Natural killer cell (primary cell): ENCODE results near the gene ZFR2. TPM values are rescaled to one million over a fixed set of nuclear protein-coding genes. Genes with fewer than 3 reads are reported as not detected.

ENCODE experiments used
- ATAC-seq, 3 donors: fragments of 150-1000 bp in 2 of 3; fragments of 200-7000 bp in 1 of 3; cut with Tn5 transposase; 1 replicate in 1 of 3; 2 replicates in 2 of 3; pipeline ENCODE4 v1.10.0; 2021; ENCODE audit warnings: mild to moderate bottlenecking in 2 of 3, moderate library complexity in 2 of 3
- DNase-seq, 2 donors: peaks; one replicate each; pipeline versions ENCODE4 v3.0.0 to v3.0.0-alpha.2; 2013 to 2021; ENCODE audit warnings: mixed read lengths in 1 of 2
- H3K27ac ChIP-seq: one replicate; pipeline ENCODE4 v1.5.1; 2013; ENCODE audit warnings: mild to moderate bottlenecking, low read length
- H3K27me3 ChIP-seq: one replicate; pipeline ENCODE4 v1.6.1; 2013; ENCODE audit warnings: low read length; ENCODE audit not compliant: control insufficient read depth, insufficient read depth
- H3K36me3 ChIP-seq: one replicate; pipeline ENCODE4 v1.6.1; 2013; ENCODE audit warnings: low read length; ENCODE audit not compliant: control insufficient read depth, insufficient read depth
- H3K4me1 ChIP-seq: one replicate; pipeline ENCODE4 v1.6.1; 2013; ENCODE audit warnings: low read length; ENCODE audit not compliant: control insufficient read depth, insufficient read depth
- H3K4me3 ChIP-seq: one replicate; pipeline ENCODE4 v1.5.1; 2013; ENCODE audit warnings: low read length
- H3K9me3 ChIP-seq: one replicate; pipeline ENCODE4 v1.6.1; 2013; ENCODE audit warnings: low read length; ENCODE audit not compliant: control insufficient read depth, insufficient read depth
- H3K27ac Mint-ChIP-seq, 2 donors: one replicate each; pipeline ENCODE4 v1.8.0; 2022; ENCODE audit warnings: mild to moderate bottlenecking in 2 of 2, mixed read lengths in 2 of 2, moderate library complexity in 1 of 2
- H3K27me3 Mint-ChIP-seq, 2 donors: one replicate each; pipeline ENCODE4 v1.8.0; 2022; ENCODE audit warnings: low read depth in 2 of 2, mixed read lengths in 2 of 2
- H3K36me3 Mint-ChIP-seq: one replicate; pipeline ENCODE4 v1.8.0; 2022; ENCODE audit warnings: mixed read lengths
- H3K4me1 Mint-ChIP-seq, 2 donors: one replicate each; pipeline ENCODE4 v1.8.0; 2022; ENCODE audit warnings: mixed read lengths in 2 of 2
- H3K4me3 Mint-ChIP-seq: one replicate; pipeline ENCODE4 v1.8.0; 2022; ENCODE audit warnings: mild to moderate bottlenecking, moderate library complexity, mixed read lengths
- H3K9me3 Mint-ChIP-seq, 2 donors: one replicate each; pipeline ENCODE4 v1.8.0; 2022; ENCODE audit warnings: mixed read lengths in 2 of 2
- WGBS: methylation state at CpG from one replicate; pipeline ENCODE4 v1.1.7; 2013; ENCODE audit warnings: missing lambda C conversion rate; ENCODE audit not compliant: insufficient coverage; 5-methylcytosine and 5-hydroxymethylcytosine counted together
- intact Hi-C: fragments of 100-400 bp; cut with micrococcal nuclease; formaldehyde crosslinking; loops from one replicate; pipeline ENCODE4 v1.14.2; 2022
- total RNA-seq, 4 donors: library from RNA; stranded (reverse); fragments of 120-200 nt in 1 of 4; gene quantifications; one replicate each; pipeline versions ENCODE4 v1.2.3 to v1.2.4, GENCODE V29; 2013 to 2022
- TF ChIP-seq, protein P1 (sequence below): fragments of 200-600 bp; IDR thresholded peaks from one replicate; pipeline ENCODE4 v1.8.0; 2022; ENCODE audit warnings: antibody characterized with exemption

ZFR2 gene
- total RNA-seq, 3 donors from 2014 or later (not counting 1 experiment from before 2014, with no cell fraction given) = 1.6 to 4.4 (median 1.7) TPM

DNA sequence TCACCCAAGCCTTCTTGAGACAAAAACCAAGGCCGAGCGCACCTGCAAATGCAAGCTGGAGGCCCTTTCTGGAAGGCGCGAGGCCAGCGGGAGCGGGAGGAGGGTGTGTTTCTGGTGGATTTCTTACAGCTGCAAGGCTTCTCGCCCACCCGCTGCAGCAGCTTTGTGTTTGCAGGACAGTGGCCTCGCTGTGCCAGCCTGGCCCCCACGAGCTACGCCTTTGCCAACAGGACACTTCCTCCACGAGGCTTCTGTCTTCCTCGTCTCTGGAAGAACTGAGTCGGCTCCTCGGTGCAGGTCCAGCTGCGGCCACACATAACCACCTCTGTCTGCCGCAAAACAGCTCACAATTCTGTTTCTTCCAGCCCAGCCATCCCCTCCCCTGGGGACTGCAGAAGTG lies 21.8 kb upstream of the ZFR2 start:
- H3K4me3 Mint-ChIP-seq = no peak overlapping the region
- TF ChIP-seq, protein P1, sequence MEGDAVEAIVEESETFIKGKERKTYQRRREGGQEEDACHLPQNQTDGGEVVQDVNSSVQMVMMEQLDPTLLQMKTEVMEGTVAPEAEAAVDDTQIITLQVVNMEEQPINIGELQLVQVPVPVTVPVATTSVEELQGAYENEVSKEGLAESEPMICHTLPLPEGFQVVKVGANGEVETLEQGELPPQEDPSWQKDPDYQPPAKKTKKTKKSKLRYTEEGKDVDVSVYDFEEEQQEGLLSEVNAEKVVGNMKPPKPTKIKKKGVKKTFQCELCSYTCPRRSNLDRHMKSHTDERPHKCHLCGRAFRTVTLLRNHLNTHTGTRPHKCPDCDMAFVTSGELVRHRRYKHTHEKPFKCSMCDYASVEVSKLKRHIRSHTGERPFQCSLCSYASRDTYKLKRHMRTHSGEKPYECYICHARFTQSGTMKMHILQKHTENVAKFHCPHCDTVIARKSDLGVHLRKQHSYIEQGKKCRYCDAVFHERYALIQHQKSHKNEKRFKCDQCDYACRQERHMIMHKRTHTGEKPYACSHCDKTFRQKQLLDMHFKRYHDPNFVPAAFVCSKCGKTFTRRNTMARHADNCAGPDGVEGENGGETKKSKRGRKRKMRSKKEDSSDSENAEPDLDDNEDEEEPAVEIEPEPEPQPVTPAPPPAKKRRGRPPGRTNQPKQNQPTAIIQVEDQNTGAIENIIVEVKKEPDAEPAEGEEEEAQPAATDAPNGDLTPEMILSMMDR = no peak

GRCh38 chr19:3882041-3882384 lies 13.2 kb upstream of the ZFR2 start:
- TF ChIP-seq, protein P1 = no peak
- 32% methylated on average over 6 of the region's 6 CpGs for WGBS
- no peak overlapping the region for H3K27ac ChIP-seq
- H3K27me3 Mint-ChIP-seq = peaks cover 0 to 20% of the 10 kb centered on the region in 2 donors
- no peaks in the 10 kb centered on the region for H3K36me3 Mint-ChIP-seq
- H3K9me3 ChIP-seq = no peaks in the 10 kb centered on the region
- H3K27me3 ChIP-seq = peaks cover 36% of the 10 kb centered on the region
- ATAC-seq (no peak), DNase-seq (no peak)
- H3K4me1 Mint-ChIP-seq = peaks cover 0 to 5% of the 10 kb centered on the region in 2 donors
- intact Hi-C loops = no loop called here
- H3K4me3 Mint-ChIP-seq = no peak overlapping the region
- peaks cover 14% of the 10 kb centered on the region for H3K4me1 ChIP-seq
- no peaks in the 10 kb centered on the region for H3K9me3 Mint-ChIP-seq
- H3K27ac Mint-ChIP-seq = no peak overlapping the region
- H3K36me3 ChIP-seq = no peaks in the 10 kb centered on the region
- no peak overlapping the region for H3K4me3 ChIP-seq

More for the DNA sequence above, 21.8 kb upstream of the ZFR2 start:
- ATAC-seq = no peak
- intact Hi-C loops = no loop called here
- no peaks in the 10 kb centered on the region for H3K27me3 ChIP-seq
- no peak overlapping the region for H3K4me3 ChIP-seq
- Mint-ChIP-seq H3K36me3 (no peaks in the 10 kb centered on the region), H3K27me3 (no peaks in the 10 kb centered on the region), H3K4me1 (no peaks in the 10 kb centered on the region), H3K27ac (no peak overlapping the region), H3K9me3 (no peaks in the 10 kb centered on the region)
- no peaks in the 10 kb centered on the region for H3K36me3 ChIP-seq
- no peak overlapping the region for H3K27ac ChIP-seq
- no peaks in the 10 kb centered on the region for H3K4me1 ChIP-seq
- no peaks in the 10 kb centered on the region for H3K9me3 ChIP-seq
- 87% methylated on average over 17 of the region's 17 CpGs for WGBS
- DNase-seq = no peak

DNA sequence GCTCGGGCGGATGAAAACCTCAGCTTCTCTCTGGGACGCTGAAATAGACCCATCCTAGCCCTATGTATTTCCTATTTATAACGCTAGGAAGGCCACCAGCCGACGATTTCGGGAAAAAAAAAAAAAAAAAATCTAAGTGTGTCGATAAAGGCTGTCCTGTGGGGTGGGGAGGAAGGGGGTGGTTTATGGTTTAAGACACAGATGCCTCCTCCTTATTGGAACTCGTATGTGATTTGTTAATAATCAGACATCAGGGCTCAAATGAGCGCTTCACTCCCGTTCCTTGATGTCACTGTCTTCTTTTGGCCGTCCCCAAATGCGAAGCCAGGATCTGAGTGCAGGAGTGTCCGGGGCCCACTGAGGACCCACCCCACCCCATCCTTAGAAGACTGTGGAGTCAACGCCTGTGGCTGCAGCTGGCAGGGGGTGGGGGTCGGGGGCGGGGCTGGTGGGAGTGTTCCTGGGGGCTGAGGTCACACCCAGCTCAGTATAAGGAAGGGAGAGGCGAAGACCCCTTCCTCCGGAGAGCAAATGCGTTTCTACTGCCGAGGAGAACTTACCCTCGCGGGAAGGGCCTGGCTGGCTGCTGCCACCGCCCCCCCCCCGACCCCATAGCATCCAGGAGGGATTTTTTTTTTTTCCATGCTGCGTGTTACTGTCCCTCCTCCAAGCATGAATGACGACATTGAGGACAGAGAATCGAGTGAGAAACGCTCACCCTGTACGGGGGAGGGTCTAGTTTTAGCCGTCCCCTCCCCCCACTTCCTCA lies 12.6 kb upstream of the ZFR2 start:
- no peak overlapping the region for H3K4me3 ChIP-seq
- peaks cover 0 to 5% of the 10 kb centered on the region in 2 donors for H3K4me1 Mint-ChIP-seq
- intact Hi-C loops = no loop called here
- H3K27me3 ChIP-seq = peaks cover 36% of the 10 kb centered on the region
- no peaks in the 10 kb centered on the region for H3K36me3 Mint-ChIP-seq
- ATAC-seq (no peak), DNase-seq (no peak)
- no peaks in the 10 kb centered on the region for H3K9me3 Mint-ChIP-seq
- TF ChIP-seq, protein P1 = no peak
- no peak overlapping the region for H3K4me3 Mint-ChIP-seq
- 5% methylated on average over 28 of the region's 31 CpGs for WGBS
- no peaks in the 10 kb centered on the region for H3K36me3 ChIP-seq
- H3K4me1 ChIP-seq = peaks cover 14% of the 10 kb centered on the region
- no peak overlapping the region for H3K27ac ChIP-seq
- peaks cover 0 to 20% of the 10 kb centered on the region in 2 donors for H3K27me3 Mint-ChIP-seq
- H3K27ac Mint-ChIP-seq = no peak overlapping the region
- H3K9me3 ChIP-seq = no peaks in the 10 kb centered on the region
